Measurements from ENCODE around the gene TMEM51.

TMEM51 gene

GRCh38 chr1:15151871-15152270 is 1.7 kb upstream of the TMEM51 start:
- H3K36me3 ChIP-seq (ENCODE audit: control insufficient read depth, low read length): no peaks in the 10 kb centered on the region
- H3K9me3 ChIP-seq (ENCODE audit: control insufficient read depth, insufficient read depth, low read length): no peaks in the 10 kb centered on the region
- H3K27ac ChIP-seq (ENCODE audit: low read depth, low read length): no peak overlapping the region
- H3K4me2 ChIP-seq (ENCODE audit: low read length): no peak overlapping the region
- H3K4me3 ChIP-seq (ENCODE audit: low read length): no peak overlapping the region
- no peak for TF ChIP-seq EZH2phosphoT487 (IDR thresholded peaks at IDR 0.05; ENCODE audit: borderline replicate concordance, low read length)
- TF ChIP-seq CTCF (IDR thresholded peaks at IDR 0.05; ENCODE audit: low read depth, low read length, poor library complexity, severe bottlenecking): no peak
- H3K9me2 ChIP-seq (replicated peaks; ENCODE audit: control insufficient read depth, low read length): no peaks in the 10 kb centered on the region
- no peaks in the 10 kb centered on the region for H3K79me2 ChIP-seq (ENCODE audit: control insufficient read depth, low read length)
- H3K4me1 ChIP-seq (ENCODE audit: control insufficient read depth, low read length): no peaks in the 10 kb centered on the region
- H3K27me3 ChIP-seq (ENCODE audit: control insufficient read depth, low read length): peaks cover 2% of the 10 kb centered on the region
- no peaks in the 10 kb centered on the region for H3F3A ChIP-seq (ENCODE audit: control insufficient read depth, insufficient read depth)
- H4K20me1 ChIP-seq (ENCODE audit: control insufficient read depth, insufficient read depth, low read depth, low read length): no peaks in the 10 kb centered on the region

- no peaks in the 10 kb centered on the region for H3K36me3 ChIP-seq (ENCODE audit: control insufficient read depth, low read length)
- no peak overlapping the region for H3K27ac ChIP-seq (ENCODE audit: low read depth, low read length)
- no peaks in the 10 kb centered on the region for H3K4me1 ChIP-seq (ENCODE audit: control insufficient read depth, low read length)
- TF ChIP-seq CTCF (IDR thresholded peaks at IDR 0.05; ENCODE audit: low read depth, low read length, poor library complexity, severe bottlenecking) (no peak), EZH2phosphoT487 (IDR thresholded peaks at IDR 0.05; ENCODE audit: borderline replicate concordance, low read length) (no peak)
- no peak overlapping the region for H3K4me2 ChIP-seq (ENCODE audit: low read length)
- no peaks in the 10 kb centered on the region for H3K9me2 ChIP-seq (replicated peaks; ENCODE audit: control insufficient read depth, low read length)
- H3K79me2 ChIP-seq (ENCODE audit: control insufficient read depth, low read length): no peaks in the 10 kb centered on the region
- no peaks in the 10 kb centered on the region for H3F3A ChIP-seq (ENCODE audit: control insufficient read depth, insufficient read depth)
- no peak overlapping the region for H3K4me3 ChIP-seq (ENCODE audit: low read length)
- peaks cover 4% of the 10 kb centered on the region for H3K27me3 ChIP-seq (ENCODE audit: control insufficient read depth, low read length)
- no peaks in the 10 kb centered on the region for H3K9me3 ChIP-seq (ENCODE audit: control insufficient read depth, insufficient read depth, low read length)
- no peaks in the 10 kb centered on the region for H4K20me1 ChIP-seq (ENCODE audit: control insufficient read depth, insufficient read depth, low read depth, low read length)
Measured at GRCh38 chr1:15152318-15153183, 996 bp upstream of the TMEM51 start.

GRCh38 chr1:15153842-15154479 is 414 bp downstream of the TMEM51 start:
- no peak overlapping the region for H3K4me2 ChIP-seq (ENCODE audit: low read length)
- no peak overlapping the region for H3K27ac ChIP-seq (ENCODE audit: low read depth, low read length)

More at GRCh38 chr1:15153842-15154479, 414 bp downstream of the TMEM51 start:
- Histone ChIP-seq H3K79me2 (ENCODE audit: control insufficient read depth, low read length) (no peaks in the 10 kb centered on the region), H3K27me3 (ENCODE audit: control insufficient read depth, low read length) (peaks cover 5% of the 10 kb centered on the region), H3K9me2 (replicated peaks; ENCODE audit: control insufficient read depth, low read length) (no peaks in the 10 kb centered on the region), H4K20me1 (ENCODE audit: control insufficient read depth, insufficient read depth, low read depth, low read length) (no peaks in the 10 kb centered on the region), H3K36me3 (ENCODE audit: control insufficient read depth, low read length) (no peaks in the 10 kb centered on the region), H3K4me1 (ENCODE audit: control insufficient read depth, low read length) (no peaks in the 10 kb centered on the region), H3F3A (ENCODE audit: control insufficient read depth, insufficient read depth) (no peaks in the 10 kb centered on the region), H3K9me3 (ENCODE audit: control insufficient read depth, insufficient read depth, low read length) (no peaks in the 10 kb centered on the region), H3K4me3 (ENCODE audit: low read length) (no peak overlapping the region)
- TF ChIP-seq CTCF (IDR thresholded peaks at IDR 0.05; ENCODE audit: low read depth, low read length, poor library complexity, severe bottlenecking) (peak; percentile 22), EZH2phosphoT487 (IDR thresholded peaks at IDR 0.05; ENCODE audit: borderline replicate concordance, low read length) (no peak)

Data from DOHH2 (cell line).